NCI-H1105 treated with DMSO at 0.1 percent for 48 hours (cell line): ENCODE data around the gene REP15.
"Not testable (repeated sequence)": the region's sequence is repeated elsewhere in the genome, so short reads cannot be mapped to it uniquely, and the experiment has no call there.

ENCODE experiments used
- DNase-seq: peaks from one replicate; lab custom pipeline; 2025; lab: John Stamatoyannopoulos, UW

The REP15 gene

DNA sequence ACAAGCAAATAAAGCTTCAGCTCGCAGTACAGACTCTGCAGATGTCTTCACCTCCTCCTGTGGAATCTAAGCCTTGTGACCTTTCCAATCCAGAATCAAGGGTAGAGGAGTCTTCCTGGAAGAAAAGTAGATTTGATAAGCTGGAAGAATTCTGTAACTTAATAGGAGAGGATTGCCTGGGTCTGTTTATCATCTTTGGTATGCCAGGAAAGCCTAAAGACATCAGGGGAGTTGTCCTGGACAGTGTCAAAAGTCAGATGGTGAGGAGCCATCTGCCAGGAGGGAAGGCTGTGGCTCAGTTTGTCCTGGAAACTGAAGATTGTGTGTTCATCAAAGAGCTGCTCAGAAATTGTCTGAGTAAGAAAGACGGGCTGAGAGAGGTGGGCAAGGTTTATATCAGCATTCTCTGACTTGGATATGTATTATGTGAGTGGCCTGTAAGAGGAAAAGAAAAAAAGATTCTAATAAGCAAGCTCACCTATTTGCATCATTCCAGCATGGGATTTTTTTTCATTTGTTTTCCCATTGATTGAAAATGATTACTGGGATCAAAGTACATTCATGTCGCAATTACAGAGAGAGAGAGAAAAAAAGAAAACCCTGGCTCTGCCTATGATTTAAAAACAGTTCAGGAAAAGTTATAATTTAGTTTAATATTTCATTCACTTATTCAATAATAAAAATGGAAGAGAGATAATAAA, 767 bp downstream of the REP15 start:
- no peak for DNase-seq

DNA sequence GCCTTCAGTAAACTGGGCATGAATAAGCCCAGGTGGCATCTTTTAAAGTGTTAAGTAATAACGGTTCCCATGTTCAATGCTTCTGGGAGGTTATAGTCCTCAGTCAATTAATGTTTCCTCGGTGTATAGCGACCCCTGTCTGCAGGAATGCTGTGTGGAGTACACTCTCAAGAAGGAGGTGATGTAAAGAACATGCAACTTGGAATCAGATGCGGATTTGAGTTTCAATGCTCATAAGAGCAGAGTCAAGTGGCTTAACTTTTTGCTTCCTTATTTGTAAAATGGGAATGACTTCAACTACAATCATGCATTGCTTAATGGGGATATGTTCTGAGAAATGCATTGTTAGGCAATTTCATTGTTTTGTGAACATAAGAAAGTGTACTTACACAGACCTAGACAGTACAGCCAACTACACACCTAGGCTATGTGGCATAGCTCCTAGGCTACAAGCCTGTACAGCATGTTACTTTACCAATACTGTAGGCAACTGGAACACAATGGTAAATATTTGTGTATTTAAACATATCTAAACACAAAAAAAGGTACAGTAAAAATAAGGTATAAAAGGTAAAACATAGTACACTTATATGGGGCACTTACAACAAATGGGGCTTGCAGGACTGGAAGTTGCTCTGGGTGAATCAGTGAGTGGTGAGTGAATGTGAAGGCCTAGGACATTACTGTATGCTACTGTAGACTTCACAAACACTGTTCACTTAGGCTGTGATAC, 7.6 kb downstream of the REP15 start:
- peak; percentile 30 for DNase-seq

DNA sequence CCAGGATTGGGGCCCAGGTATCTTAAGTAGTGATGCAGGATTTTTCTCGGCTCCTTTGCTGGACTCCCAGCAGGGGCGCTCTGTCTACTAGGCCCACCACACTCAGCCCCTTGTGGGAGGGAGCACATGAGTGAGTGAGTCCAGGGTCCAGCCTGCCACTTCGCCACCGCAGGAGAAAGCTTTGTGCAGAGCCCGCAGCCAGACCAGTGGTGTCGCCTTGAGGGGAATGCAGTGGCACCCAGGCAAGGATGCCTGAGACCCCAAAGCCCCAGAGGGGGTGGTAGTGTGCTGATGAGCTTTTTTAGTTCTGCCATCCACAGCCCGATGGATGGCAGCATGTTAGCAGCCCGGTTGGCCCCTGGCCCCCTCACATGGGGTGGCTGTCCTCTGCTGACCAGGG, 9.0 kb downstream of the REP15 start:
- DNase-seq: no peak

DNA sequence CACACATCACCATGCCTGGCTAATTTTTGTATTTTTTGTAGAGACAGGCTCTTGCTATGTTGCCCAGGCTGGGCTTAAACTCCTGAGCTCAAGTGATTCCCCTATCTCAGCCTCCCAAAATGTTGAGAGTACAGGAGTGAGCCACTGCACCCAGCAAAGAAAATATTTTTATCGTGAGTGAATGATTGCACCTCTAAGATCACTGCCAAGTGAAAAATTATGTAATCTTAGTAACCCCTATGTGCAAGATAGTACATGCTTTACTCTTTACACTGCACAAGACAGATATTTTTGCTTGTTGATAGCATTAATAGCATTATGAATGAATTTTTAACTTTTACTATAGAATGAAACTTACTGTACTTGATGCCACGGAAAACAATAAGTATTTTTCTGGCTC, 11.0 kb downstream of the REP15 start:
- DNase-seq: no peak

DNA sequence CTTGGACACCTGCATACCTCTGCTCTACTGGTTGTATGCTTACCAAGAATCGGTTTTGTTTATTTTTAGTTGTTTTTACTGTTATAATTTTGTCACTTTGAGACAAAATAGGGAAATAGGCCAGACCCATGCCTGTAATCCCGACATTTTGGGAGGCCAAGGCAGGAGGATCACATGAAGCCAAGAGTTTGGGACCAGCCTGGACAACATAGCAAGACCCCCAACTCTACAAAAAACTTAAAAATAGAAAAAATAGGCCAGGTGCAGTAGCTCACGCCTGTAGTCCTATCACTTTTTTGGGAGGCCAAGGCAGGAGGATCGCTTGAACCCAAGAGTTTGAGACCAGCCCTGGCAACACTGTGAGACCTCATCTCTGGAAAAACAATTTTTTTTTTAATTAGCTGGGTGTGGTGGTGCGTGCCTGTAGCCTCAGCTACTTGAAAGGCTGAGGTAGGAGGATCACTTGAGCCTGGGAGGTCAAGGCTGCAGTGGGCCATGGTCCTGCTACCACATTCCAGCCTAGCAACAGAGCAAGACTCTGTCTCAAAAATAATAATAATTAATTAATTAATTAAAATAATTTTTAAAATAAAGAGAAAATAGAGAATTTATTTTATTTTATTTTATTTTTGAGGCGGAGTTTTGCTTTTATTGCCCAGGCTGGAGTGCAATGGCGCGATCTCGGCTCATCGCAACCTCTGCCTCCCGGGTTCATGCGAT, 13.1 kb downstream of the REP15 start:
- no peak for DNase-seq

DNA sequence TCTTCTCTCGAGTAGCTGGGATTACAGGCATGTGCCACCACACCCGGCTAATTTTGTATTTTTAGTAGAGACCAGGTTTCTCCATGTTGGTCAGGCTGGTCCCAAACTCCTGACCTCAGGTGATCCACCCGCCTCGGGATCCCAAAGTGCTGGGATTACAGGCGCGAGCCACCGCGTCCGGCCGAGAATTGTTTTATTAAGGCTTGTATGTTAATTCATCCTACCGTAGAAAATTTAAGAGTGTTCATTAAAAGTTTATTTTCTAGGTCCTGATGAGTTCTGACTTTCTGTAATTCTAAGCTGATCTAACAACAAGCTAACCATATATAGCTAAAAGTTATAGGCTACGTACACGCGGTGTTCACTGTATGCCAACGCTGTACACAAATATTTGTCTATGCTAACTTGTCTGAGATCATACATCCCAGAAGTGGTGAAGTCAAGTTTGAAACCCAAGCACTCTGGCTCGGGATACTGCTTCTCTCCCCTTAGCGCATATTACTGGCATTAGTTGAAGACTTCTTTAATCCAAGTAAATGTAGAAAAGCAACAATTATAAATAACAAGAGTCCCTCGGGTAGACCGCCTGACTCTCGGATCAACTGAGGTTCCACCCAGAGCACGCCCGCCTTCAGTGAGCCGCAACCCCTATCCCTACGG, 13.8 kb downstream of the REP15 start:
- DNase-seq: peak; percentile 59

DNA sequence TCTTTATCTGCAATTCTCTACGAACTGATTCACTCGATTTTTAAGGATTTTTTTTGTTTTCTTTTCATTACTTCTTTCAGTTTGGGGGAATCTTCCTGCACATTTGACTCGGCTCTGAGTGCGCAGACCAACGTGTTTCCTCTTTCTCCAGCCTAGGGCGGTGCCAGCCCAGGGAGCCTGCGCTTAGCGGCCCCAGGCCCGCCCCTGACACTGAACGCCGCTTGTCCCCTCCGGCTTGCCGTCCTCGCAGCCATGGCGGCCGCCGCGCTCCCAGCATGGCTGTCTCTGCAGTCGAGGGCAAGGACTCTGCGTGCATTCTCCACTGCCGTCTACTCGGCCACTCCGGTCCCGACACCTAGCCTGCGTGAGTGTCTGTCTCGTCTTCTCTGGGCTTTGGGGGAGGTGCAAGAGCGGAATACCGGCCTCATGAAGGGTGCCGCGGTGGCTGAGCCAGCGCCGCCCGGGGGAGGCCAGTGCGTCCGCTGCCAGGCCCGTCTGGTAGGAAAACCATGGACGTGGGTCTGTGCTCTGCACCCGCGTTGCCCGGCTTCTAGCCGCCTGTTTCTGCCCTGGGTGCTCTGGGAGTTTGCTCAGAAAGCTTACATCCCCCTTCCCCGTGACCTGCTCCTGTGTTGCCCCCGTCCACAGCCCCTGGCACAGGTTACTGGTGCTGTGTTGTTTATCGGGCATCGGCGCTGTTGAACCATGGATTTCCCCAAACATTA, 14.5 kb downstream of the REP15 start, which contains the start of gene MRPS35:
Gene MRPS35, plus strand, starts transcription at position 241 of the 725 bp plus-strand sequence. Its CDS starts 12 bp downstream, at position 253.
- peak; percentile 84 for DNase-seq

DNA sequence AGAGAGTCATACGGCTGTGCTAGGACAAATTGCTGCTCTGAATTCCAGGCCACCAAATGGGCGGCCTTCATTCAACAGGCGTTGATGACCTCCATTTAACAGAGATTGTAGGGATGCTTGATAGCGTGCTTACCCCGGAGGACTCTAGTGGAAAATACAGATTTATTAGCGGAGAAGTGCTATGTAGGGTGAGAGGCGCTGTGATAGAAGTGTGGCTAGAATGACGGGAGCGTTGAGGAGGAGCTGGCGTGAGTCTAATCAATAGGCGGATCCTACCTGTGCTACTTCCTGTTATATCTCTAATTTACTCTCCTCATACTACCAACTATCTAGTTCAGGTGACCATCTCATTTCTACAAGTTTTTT, 15.1 kb downstream of the REP15 start:
- DNase-seq: peak; percentile 52

DNA sequence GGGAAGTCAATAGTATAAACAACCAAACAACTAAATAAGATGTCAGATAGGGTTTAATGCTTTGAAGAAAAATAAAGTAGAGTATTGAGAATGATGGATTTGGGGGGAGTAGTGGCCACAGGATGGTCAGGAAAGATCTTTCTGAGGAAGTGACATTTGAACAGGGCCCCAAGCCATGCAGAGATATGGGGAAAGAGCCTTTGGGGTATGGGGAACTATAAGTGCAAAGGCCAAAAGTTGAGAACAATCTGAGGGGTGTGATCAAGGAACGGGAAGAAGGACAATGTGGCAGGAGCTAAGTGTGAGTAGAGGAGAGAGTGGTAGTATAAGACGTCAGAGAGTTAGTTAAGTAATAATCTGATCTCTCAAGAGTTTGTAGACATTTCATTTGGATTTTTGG, 15.7 kb downstream of the REP15 start:
- no peak for DNase-seq

DNA sequence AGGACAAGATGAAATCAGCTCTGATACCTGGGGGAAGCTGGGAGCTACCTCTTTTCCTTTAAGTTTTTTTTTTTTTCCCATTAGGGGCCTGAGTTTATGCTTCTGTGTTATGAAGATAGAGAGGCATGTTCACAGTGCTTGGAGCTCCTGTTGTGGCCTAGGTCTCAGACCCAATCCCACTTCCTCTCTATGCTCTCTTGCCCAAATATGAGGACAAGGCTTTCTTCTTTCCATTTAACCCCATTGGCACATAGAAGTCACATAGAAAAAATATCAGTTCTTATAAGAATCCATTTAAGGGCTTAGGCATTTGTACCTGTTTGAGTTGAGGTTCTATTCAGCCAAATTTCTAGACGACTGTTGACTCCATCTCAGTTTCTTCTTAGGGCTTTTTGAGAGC, 27.0 kb downstream of the REP15 start:
- no peak for DNase-seq

DNA sequence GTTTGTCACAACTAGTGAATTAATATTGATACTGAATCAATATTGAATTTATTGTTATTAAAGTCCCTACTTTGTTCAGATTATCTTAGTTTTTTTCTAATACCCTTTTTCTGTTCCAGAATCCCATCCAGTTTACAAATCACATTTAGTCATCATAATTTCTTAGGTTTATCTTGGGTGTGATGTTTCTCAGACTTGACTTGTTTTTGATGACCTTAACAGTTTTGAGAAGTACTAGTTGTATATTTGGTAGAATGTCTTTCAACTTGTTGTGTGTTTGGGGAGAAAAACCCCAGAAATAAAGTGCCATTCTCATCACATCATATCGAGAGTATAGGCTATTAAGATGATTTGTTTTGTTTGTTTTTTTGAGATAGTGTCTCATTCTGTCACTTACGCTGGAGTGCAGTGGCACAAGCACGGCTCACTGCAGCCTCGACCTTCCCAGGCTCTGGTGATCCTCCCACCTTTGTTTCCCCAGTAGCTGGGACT, 33.9 kb downstream of the REP15 start:
- DNase-seq: no peak

DNA sequence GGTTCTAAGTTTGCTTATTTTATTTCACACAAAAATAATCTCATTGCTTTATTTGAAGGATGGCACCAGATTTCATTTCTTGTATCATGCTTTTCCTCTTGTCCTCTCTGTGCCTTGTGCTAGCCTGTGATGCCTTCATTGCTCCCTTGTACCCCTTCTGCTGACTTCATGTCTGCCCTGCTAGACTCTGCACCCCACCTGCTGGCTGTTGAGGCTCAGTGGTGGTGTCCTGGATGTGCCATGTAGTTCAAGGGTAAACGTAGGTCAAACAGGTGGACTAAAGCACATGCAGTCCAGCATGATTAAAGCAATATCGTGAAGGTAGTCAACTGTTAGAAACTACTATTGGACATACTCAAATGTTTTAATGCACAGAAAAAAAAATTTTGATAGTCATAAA, 36.0 kb downstream of the REP15 start:
- DNase-seq: no peak

DNA sequence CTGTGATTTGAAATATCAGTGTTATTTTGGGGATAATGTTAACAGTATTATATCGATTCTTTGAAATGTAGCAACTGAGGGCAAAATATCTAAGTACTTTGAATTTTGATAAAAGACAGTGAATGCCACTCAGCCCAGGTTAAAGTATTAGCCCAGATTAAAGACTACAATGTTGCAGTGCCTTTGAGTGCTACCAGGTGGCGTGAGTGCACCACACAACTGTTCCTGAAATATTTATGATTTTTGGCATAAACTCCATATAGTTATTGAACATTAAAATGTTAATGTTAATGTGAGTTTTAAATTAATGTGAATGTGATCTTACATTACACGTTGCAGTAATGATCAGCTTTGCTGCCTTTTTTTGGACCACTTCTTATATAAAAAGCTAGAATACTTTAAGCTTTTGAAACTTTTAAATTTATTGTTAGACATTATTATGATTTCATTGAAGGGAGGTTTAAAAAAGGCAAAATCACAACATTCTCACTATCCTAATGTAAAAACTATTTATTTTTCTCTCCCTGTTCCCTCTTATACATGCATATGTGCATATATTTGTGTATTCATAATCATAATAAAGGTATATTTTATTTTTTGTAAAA, 36.9 kb downstream of the REP15 start:
- peak; percentile 40 for DNase-seq

DNA sequence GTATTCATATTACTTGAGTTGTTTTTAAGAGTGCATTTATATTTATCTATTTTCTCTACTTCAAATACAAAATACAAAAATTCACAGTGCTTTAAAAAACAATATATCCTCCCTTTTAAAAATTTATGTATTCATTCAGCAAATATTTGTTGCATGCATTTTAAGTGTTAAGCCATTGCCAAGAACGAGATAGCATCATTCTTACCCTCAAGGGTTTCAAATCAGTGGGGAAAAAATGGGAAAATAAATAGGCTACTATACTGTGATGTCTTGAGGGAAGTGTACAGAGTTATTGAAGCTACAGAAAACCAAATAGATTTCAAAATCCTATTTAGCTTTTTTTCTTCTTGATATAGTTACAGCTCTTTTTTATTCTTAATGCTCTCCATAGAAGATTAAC, 37.5 kb downstream of the REP15 start:
- no peak for DNase-seq

DNA sequence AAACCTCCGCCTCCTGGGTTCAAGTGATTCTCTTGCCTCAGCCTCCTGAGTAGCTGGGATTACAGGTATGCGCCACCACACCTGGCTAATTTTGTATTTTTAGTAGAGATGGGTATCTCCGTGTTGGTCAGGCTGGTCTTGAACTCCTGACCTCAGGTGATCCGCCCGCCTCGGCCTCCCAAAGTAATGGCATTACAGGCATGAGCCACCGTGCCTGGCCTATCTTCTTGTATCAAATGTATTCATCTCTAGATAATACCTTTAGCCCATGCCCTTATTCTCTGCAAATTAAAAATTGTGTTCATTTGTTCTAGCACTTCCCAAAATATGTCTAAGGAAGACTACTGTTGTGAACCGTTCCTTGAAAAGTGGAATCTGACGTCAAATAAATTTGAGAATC, 38.1 kb downstream of the REP15 start:
- DNase-seq: not testable (repeated sequence)

DNA sequence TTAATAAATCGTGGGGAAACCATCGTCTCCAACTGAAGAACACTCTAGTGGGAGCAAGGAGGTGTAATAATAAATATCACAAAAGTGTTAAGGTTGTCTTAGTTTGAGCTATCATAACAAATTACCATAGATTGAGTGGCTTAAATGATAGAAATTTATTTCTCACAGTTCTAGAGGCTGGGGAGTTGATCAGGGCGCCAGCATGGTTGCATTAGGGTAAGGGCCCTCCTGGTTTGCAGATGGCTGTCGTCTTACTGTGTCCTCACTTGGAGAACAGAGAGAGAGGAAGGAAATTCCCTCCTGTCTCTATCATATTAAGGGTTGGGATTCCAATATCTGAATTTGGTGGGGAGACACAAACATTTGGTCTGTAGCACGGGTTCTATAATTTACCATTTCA, 47.4 kb downstream of the REP15 start:
- no peak for DNase-seq

DNA sequence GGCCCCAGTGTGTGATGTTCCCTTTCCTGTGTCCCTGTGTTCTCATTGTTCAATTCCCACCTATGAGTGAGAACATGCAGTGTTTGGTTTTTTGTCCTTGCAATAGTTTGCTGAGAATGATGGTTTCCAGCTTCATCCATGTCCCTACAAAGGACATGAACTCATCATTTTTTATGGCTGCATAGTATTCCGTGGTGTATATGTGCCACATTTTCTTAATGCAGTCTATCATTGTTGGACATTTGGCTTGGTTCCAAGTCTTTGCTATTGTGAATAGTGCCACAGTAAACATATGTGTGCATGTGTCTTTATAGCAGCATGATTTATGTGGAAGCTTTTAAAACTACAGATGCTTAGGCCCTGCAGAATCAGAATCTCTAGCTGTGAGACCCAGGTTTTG, 49.5 kb downstream of the REP15 start:
- not testable (repeated sequence) for DNase-seq
